HepG2 (cell line): ENCODE results near the gene SLC25A20. TPM values are rescaled to one million over a fixed set of nuclear protein-coding genes. Genes with fewer than 3 reads are reported as not detected.

ENCODE experiments used
- CBX5 ChIP-seq: sonication (generic); formaldehyde crosslinking; IDR thresholded peaks from 2 replicates; pipeline ENCODE4 v1.4.0; 2020; ENCODE audit warnings: missing genetic modification reagents, borderline replicate concordance
- ESRRA ChIP-seq: sonication (generic); formaldehyde crosslinking; IDR thresholded peaks from 2 replicates; pipeline ENCODE4 v1.5.1; 2020; ENCODE audit warnings: mild to moderate bottlenecking, low read depth, missing genetic modification reagents
- FOXM1 ChIP-seq: sonication (generic); formaldehyde crosslinking; IDR thresholded peaks from 2 replicates; pipeline ENCODE4 v1.5.0; 2020; ENCODE audit warnings: missing genetic modification reagents
- HMG20A ChIP-seq: IDR thresholded peaks from 2 replicates; pipeline ENCODE4 v1.6.1; 2016; ENCODE audit warnings: borderline replicate concordance
- HNRNPH1 ChIP-seq: fragments of 200-400 bp; formaldehyde crosslinking; optimal IDR thresholded peaks from 2 replicates; pipeline ENCODE3; 2017; ENCODE audit warnings: mild to moderate bottlenecking, low read depth, low read length
- MLLT10 ChIP-seq: sonication (generic); formaldehyde crosslinking; IDR thresholded peaks from 2 replicates; pipeline ENCODE4 v1.4.0; 2020; ENCODE audit warnings: missing genetic modification reagents
- MTA3 ChIP-seq: sonication (generic); formaldehyde crosslinking; IDR thresholded peaks from 2 replicates; pipeline ENCODE4 v1.4.0; 2020; ENCODE audit warnings: missing genetic modification reagents
- RFX1 ChIP-seq: fragments of 450-650 bp; IDR thresholded peaks from 2 replicates; pipeline ENCODE4 v1.6.1; 2017
- SMARCC2 ChIP-seq: fragments of 450-650 bp; IDR thresholded peaks from 2 replicates; pipeline ENCODE4 v1.6.1; 2017; ENCODE audit warnings: antibody characterized with exemption, mild to moderate bottlenecking
- SYNCRIP ChIP-seq: fragments of 200-400 bp; formaldehyde crosslinking; IDR thresholded peaks from 2 replicates; pipeline ENCODE4 v1.6.1; 2018; ENCODE audit warnings: mild to moderate bottlenecking, low read depth, low read length; ENCODE audit not compliant: insufficient read depth
- TCF7 ChIP-seq: sonication (generic); IDR thresholded peaks from 2 replicates; pipeline ENCODE4 v1.6.1; 2016; ENCODE audit warnings: antibody characterized with exemption, low read depth
- XRCC5 ChIP-seq: fragments of 200-400 bp; formaldehyde crosslinking; optimal IDR thresholded peaks from 2 replicates; pipeline ENCODE3; 2017; ENCODE audit warnings: mild to moderate bottlenecking, low read length
- ZFAT ChIP-seq: sonication (generic); formaldehyde crosslinking; conservative IDR thresholded peaks from 2 replicates; pipeline ENCODE4 v1.8.1; 2023; ENCODE audit warnings: missing genetic modification reagents, inconsistent platforms
- ZKSCAN8 ChIP-seq: IDR thresholded peaks from 2 replicates; pipeline ENCODE4 v1.6.1; 2016; ENCODE audit warnings: borderline replicate concordance, missing genetic modification reagents, missing compliant biosample characterization
- ZNF484 ChIP-seq: sonication (generic); formaldehyde crosslinking; IDR thresholded peaks from 2 replicates; pipeline ENCODE4 v1.5.1; 2020; ENCODE audit warnings: mild to moderate bottlenecking, low read depth, missing genetic modification reagents, borderline replicate concordance
- ZNF501 ChIP-seq: sonication (generic); formaldehyde crosslinking; IDR thresholded peaks from 2 replicates; pipeline ENCODE4 v1.5.1; 2020; ENCODE audit warnings: mild to moderate bottlenecking, moderate library complexity, missing genetic modification reagents
- polyA plus RNA-seq, 8 experiments: library from polyadenylated mRNA; depleted of rRNA in 3 of 8; stranded (reverse) in 7 of 8; unstranded in 1 of 8; fragments of >200 nt; fragmentation: Illumina TruSeq in 4 of 8; extraction: Trizol in 4 of 8; gene quantifications; 2 replicates each; pipeline versions ENCODE4 v1.2.1 to v1.2.3, GENCODE V29; 2011 to 2016; ENCODE audit warnings: low read depth in 4 of 8, missing spikeins in 1 of 8, mixed read lengths in 1 of 8; ENCODE audit not compliant: insufficient read depth in 1 of 8
- total RNA-seq, 5 experiments: library from RNA; depleted of rRNA; stranded (reverse); fragments of >200 nt; fragmentation: Illumina TruSeq; extraction: Trizol; gene quantifications; 2 replicates each; pipeline ENCODE4 v1.2.3, GENCODE V29; 2016; ENCODE audit warnings: low read depth in 1 of 5
- TF ChIP-seq, protein P1 (sequence below): sonication (generic); formaldehyde crosslinking; IDR thresholded peaks from 2 replicates; pipeline ENCODE4 v1.8.1; 2023; ENCODE audit warnings: missing genetic modification reagents, inconsistent platforms, borderline replicate concordance
- TF ChIP-seq, protein P2 (sequence below): sonication (generic); formaldehyde crosslinking; IDR thresholded peaks from 2 replicates; pipeline ENCODE4 v1.8.0; 2022; ENCODE audit warnings: mild to moderate bottlenecking, missing genetic modification reagents, borderline replicate concordance
- TF ChIP-seq, protein P3 (sequence below): IDR thresholded peaks from 2 replicates; pipeline ENCODE4 v1.6.1; 2016; ENCODE audit warnings: missing compliant biosample characterization, missing genetic modification reagents, borderline replicate concordance
- TF ChIP-seq, protein P4 (sequence below): IDR thresholded peaks from 2 replicates; pipeline ENCODE4 v1.6.1; 2012; ENCODE audit warnings: low read length, improper control_type of control experiment
- TF ChIP-seq, protein P5 (sequence below): sonication (generic); formaldehyde crosslinking; conservative IDR thresholded peaks from 2 replicates; pipeline ENCODE4 v1.4.0; 2020; ENCODE audit warnings: missing genetic modification reagents

The SLC25A20 gene
- total and polyA plus RNA-seq, 2 of the 13 experiments (the other 11 are each of a cell fraction or from before 2014, with no cell fraction given): 21.1 to 26.6 TPM

DNA sequence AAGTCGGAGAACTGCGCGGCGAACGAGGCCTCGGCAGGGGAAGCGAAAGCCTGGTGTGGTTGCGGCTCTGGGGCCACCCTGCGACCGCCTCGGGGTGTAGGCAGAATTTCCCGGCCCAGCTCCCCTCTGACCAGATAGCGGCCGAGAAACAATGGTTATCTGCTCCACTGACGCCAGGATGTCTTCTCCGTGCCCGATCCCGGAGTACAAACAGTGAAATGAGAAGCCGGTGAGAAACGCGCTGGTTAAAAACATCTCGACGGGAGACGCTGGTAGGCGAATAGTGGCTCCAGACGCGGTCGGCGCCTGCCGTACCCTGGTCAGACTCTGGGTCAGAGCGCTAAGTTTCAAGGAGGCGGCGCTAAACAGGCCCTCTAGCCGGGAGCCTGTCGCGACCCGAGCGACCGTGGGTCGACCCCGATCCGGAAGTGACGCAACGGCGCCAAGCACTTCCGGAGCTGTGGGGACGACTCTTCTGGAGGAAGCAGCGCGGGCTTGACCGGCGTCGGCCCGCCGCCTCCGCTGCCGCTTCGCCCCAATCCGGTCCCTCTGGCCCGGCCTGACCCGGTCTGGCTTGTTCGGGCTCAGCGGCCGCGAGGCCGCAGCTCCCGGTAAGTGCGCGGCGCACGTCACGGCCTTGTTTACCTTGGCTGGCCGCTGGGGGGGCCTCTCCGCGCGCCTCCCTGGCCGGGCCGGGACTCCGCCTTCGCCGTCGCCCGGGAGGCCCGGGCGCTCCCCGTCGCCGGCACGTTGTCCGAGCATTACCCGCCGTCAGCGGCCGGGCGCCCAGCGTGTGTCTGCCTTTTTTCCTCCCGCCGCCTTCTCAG is 19.9 kb upstream of the SLC25A20 start, which contains the start of gene ARIH2 (continued):
- TF ChIP-seq TCF7 (no peak), ESRRA (no peak), FOXM1 (CRISPR knock-in tag) (no peak), ZFAT (peak; percentile 45), SYNCRIP (no peak), XRCC5 (no peak), ZNF484 (CRISPR knock-in tag) (no peak), ZNF501 (CRISPR knock-in tag) (peak; percentile 77; the same call in 1 of the 2 replicates), HMG20A (0 out of 2 replicates have a peak, but pooled peaks have one; percentile 15), MLLT10 (no peak), CBX5 (CRISPR knock-in tag) (no peak), RFX1 (no peak), MTA3 (no peak), SMARCC2 (no peak), ZKSCAN8 (CRISPR knock-in tag) (no peak; the same call in 1 of the 2 replicates), HNRNPH1 (no peak)
- TF ChIP-seq, protein P1, sequence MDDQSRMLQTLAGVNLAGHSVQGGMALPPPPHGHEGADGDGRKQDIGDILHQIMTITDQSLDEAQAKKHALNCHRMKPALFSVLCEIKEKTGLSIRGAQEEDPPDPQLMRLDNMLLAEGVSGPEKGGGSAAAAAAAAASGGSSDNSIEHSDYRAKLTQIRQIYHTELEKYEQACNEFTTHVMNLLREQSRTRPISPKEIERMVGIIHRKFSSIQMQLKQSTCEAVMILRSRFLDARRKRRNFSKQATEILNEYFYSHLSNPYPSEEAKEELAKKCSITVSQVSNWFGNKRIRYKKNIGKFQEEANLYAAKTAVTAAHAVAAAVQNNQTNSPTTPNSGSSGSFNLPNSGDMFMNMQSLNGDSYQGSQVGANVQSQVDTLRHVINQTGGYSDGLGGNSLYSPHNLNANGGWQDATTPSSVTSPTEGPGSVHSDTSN: no peak
- TF ChIP-seq, protein P2, sequence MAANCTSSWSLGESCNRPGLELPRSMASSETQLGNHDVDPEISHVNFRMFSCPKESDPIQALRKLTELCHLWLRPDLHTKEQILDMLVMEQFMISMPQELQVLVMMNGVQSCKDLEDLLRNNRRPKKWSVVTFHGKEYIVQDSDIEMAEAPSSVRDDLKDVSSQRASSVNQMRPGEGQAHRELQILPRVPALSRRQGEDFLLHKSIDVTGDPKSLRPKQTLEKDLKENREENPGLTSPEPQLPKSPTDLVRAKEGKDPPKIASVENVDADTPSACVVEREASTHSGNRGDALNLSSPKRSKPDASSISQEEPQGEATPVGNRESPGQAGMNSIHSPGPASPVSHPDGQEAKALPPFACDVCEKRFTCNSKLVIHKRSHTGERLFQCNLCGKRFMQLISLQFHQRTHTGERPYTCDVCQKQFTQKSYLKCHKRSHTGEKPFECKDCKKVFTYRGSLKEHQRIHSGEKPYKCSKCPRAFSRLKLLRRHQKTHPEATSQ: no peak
- TF ChIP-seq, protein P3, sequence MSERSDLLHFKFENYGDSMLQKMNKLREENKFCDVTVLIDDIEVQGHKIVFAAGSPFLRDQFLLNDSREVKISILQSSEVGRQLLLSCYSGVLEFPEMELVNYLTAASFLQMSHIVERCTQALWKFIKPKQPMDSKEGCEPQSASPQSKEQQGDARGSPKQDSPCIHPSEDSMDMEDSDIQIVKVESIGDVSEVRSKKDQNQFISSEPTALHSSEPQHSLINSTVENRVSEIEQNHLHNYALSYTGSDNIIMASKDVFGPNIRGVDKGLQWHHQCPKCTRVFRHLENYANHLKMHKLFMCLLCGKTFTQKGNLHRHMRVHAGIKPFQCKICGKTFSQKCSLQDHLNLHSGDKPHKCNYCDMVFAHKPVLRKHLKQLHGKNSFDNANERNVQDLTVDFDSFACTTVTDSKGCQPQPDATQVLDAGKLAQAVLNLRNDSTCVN (CRISPR knock-in tag): no peak
- TF ChIP-seq, protein P4, sequence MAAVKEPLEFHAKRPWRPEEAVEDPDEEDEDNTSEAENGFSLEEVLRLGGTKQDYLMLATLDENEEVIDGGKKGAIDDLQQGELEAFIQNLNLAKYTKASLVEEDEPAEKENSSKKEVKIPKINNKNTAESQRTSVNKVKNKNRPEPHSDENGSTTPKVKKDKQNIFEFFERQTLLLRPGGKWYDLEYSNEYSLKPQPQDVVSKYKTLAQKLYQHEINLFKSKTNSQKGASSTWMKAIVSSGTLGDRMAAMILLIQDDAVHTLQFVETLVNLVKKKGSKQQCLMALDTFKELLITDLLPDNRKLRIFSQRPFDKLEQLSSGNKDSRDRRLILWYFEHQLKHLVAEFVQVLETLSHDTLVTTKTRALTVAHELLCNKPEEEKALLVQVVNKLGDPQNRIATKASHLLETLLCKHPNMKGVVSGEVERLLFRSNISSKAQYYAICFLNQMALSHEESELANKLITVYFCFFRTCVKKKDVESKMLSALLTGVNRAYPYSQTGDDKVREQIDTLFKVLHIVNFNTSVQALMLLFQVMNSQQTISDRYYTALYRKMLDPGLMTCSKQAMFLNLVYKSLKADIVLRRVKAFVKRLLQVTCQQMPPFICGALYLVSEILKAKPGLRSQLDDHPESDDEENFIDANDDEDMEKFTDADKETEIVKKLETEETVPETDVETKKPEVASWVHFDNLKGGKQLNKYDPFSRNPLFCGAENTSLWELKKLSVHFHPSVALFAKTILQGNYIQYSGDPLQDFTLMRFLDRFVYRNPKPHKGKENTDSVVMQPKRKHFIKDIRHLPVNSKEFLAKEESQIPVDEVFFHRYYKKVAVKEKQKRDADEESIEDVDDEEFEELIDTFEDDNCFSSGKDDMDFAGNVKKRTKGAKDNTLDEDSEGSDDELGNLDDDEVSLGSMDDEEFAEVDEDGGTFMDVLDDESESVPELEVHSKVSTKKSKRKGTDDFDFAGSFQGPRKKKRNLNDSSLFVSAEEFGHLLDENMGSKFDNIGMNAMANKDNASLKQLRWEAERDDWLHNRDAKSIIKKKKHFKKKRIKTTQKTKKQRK: no peak
- TF ChIP-seq, protein P5, sequence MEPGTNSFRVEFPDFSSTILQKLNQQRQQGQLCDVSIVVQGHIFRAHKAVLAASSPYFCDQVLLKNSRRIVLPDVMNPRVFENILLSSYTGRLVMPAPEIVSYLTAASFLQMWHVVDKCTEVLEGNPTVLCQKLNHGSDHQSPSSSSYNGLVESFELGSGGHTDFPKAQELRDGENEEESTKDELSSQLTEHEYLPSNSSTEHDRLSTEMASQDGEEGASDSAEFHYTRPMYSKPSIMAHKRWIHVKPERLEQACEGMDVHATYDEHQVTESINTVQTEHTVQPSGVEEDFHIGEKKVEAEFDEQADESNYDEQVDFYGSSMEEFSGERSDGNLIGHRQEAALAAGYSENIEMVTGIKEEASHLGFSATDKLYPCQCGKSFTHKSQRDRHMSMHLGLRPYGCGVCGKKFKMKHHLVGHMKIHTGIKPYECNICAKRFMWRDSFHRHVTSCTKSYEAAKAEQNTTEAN: peak; percentile 67
